HL-60 (cell line): Measurements from ENCODE around the gene RANGRF.

ENCODE experiments used
- DNase-seq, 2 experiments: peaks; one replicate each; pipeline ENCODE4 v3.0.0-alpha.2; 2010 to 2020; ENCODE audit warnings: low read depth in 1 of 2, low spot score in 1 of 2
- H3K27ac ChIP-seq: fragments of 250-450 bp; sonication (Bioruptor Pico); replicated peaks from 2 replicates; pipeline ENCODE4 v1.5.1; 2020; ENCODE audit warnings: mild to moderate bottlenecking, moderate library complexity
- H3K27me3 ChIP-seq: fragments of 250-450 bp; sonication (Bioruptor Pico); 2 replicates; pipeline ENCODE4 v1.5.1; 2021; ENCODE audit warnings: mild to moderate bottlenecking, moderate library complexity; ENCODE audit not compliant: insufficient read depth, poor library complexity, severe bottlenecking
- H3K4me3 ChIP-seq: replicated peaks from 2 replicates; pipeline ENCODE4 v1.5.1; 2011; ENCODE audit warnings: mild to moderate bottlenecking, control low read depth, low read length; ENCODE audit not compliant: insufficient read depth
- CTCF ChIP-seq: IDR thresholded peaks from one replicate; pipeline ENCODE4 v1.5.1; 2011; ENCODE audit warnings: low read length, control low read depth, inconsistent platforms; ENCODE audit not compliant: insufficient read depth
- GABPA ChIP-seq: IDR thresholded peaks from 2 replicates; pipeline ENCODE4 v1.6.1; 2012; ENCODE audit warnings: low read depth
- POLR2AphosphoS5 ChIP-seq: IDR thresholded peaks from 2 replicates; pipeline ENCODE4 v1.6.1; 2012; ENCODE audit warnings: low read depth
- REST ChIP-seq: IDR thresholded peaks from 2 replicates; pipeline ENCODE4 v1.6.1; 2012; ENCODE audit warnings: low read depth; ENCODE audit not compliant: insufficient replicate concordance
- SPI1 ChIP-seq: IDR thresholded peaks from 2 replicates; pipeline ENCODE4 v1.6.1; 2012; ENCODE audit warnings: low read depth, mild to moderate bottlenecking, borderline replicate concordance

The RANGRF gene

GRCh38 chr17:8285270-8286181 lies 2.9 kb upstream of the RANGRF start:
- peak in 1 of 2 experiments; percentile 18 for DNase-seq
- H3K27me3 ChIP-seq: no peaks in the 10 kb centered on the region
- no peak for TF ChIP-seq CTCF
- no peak for TF ChIP-seq GABPA
- no peak for TF ChIP-seq REST
- TF ChIP-seq POLR2AphosphoS5: no peak
- TF ChIP-seq SPI1: no peak
- H3K4me3 ChIP-seq: no peak overlapping the region
- no peak overlapping the region for H3K27ac ChIP-seq

- DNase-seq: no peak
- Histone ChIP-seq H3K27ac (peak overlapping the region; percentile 64), H3K27me3 (no peaks in the 10 kb centered on the region), H3K4me3 (peak overlapping the region; percentile 64)
- no peak for TF ChIP-seq REST
- TF ChIP-seq SPI1: no peak
- no peak for TF ChIP-seq POLR2AphosphoS5
- no peak for TF ChIP-seq CTCF
- no peak for TF ChIP-seq GABPA
These were observed 677 bp upstream of the RANGRF start for GRCh38 chr17:8287651-8288335.

- H3K27ac ChIP-seq: no peak overlapping the region; the same call in 1 of the 2 replicates
- peak overlapping the region; percentile 64 for H3K4me3 ChIP-seq
- no peaks in the 10 kb centered on the region for H3K27me3 ChIP-seq
- TF ChIP-seq CTCF: no peak
- no peak for TF ChIP-seq POLR2AphosphoS5
- no peak for TF ChIP-seq REST
- TF ChIP-seq GABPA: no peak
- TF ChIP-seq SPI1: no peak
- peak in 1 of 2 experiments; percentile 41 for DNase-seq
These were observed 580 bp downstream of the RANGRF start for GRCh38 chr17:8289103-8289397.
